DND-41 (cell line): Measurements from ENCODE around the gene UBTD1.

ENCODE experiments used
- CTCF ChIP-seq: IDR thresholded peaks from 2 replicates; pipeline ENCODE4 v1.5.1; 2012; ENCODE audit warnings: borderline replicate concordance, low read length, moderate library complexity, mild to moderate bottlenecking; ENCODE audit not compliant: poor library complexity, severe bottlenecking; ENCODE audit errors: extremely low read depth
- EZH2 ChIP-seq: IDR thresholded peaks from 3 replicates; pipeline ENCODE4 v1.6.1; 2012; ENCODE audit warnings: borderline replicate concordance, low read depth, mild to moderate bottlenecking, moderate library complexity, low read length, inconsistent platforms; ENCODE audit not compliant: severe bottlenecking

- TF ChIP-seq CTCF (no peak), EZH2 (no peak)
Measured at GRCh38 chr10:97546456-97547270, 47.9 kb downstream of the UBTD1 start.
